Tibial artery (tissue), 4 donors: ENCODE measurements around the gene ARHGEF1.
"Not testable (repeated sequence)": the region's sequence is repeated elsewhere in the genome, so short reads cannot be mapped to it uniquely, and the experiment has no call there.

ENCODE experiments used
- DNase-seq, 2 donors: peaks; one replicate each; pipeline ENCODE4 v3.0.0-alpha.2; 2019
- H3K27ac ChIP-seq, 2 donors: fragments of 200-600 bp; sonication (generic) in 1 of 2; 1 replicate in 1 of 2; 2 replicates in 1 of 2; pipeline ENCODE4 v1.5.1; 2018 to 2019; ENCODE audit warnings: mild to moderate bottlenecking in 1 of 2
- H3K27me3 ChIP-seq, 2 donors: fragments of 200-600 bp; sonication (generic) in 1 of 2; one replicate each; pipeline versions ENCODE4 v1.5.1 to v1.6.0; 2016 to 2019
- H3K36me3 ChIP-seq, 3 donors: fragments of 200-600 bp; sonication (generic) in 2 of 3; one replicate each; pipeline ENCODE4 v1.5.1; 2016 to 2019; ENCODE audit warnings: mild to moderate bottlenecking in 2 of 3
- H3K4me1 ChIP-seq, 4 donors: fragments of 200-600 bp; sonication (generic) in 2 of 4; 1 replicate in 3 of 4; 2 replicates in 1 of 4; pipeline ENCODE4 v1.5.1; 2016 to 2019
- H3K4me3 ChIP-seq, 2 donors: fragments of 200-600 bp; sonication (generic) in 1 of 2; 1 replicate in 1 of 2; 2 replicates in 1 of 2; pipeline ENCODE4 v1.5.1; 2018 to 2019; ENCODE audit warnings: mild to moderate bottlenecking in 2 of 2
- H3K9me3 ChIP-seq, 3 donors: fragments of 200-600 bp; sonication (generic) in 1 of 3; one replicate each; pipeline ENCODE4 v1.5.1; 2016 to 2019
- intact Hi-C: fragments of 100-400 bp; cut with DNase I; formaldehyde crosslinking; loops from one replicate; pipeline ENCODE4 v1.15.0; 2023; ENCODE audit warnings: low total_unique reads
- TF ChIP-seq, protein P1 (sequence below), 2 experiments: fragments of 200-600 bp in 1 of 2; fragments of 450-650 bp in 1 of 2; IDR thresholded peaks; one replicate each; pipeline ENCODE4 v1.5.1; 2017 to 2019; ENCODE audit warnings: antibody characterized with exemption in 2 of 2, mild to moderate bottlenecking in 1 of 2, moderate library complexity in 1 of 2

The ARHGEF1 gene

DNA sequence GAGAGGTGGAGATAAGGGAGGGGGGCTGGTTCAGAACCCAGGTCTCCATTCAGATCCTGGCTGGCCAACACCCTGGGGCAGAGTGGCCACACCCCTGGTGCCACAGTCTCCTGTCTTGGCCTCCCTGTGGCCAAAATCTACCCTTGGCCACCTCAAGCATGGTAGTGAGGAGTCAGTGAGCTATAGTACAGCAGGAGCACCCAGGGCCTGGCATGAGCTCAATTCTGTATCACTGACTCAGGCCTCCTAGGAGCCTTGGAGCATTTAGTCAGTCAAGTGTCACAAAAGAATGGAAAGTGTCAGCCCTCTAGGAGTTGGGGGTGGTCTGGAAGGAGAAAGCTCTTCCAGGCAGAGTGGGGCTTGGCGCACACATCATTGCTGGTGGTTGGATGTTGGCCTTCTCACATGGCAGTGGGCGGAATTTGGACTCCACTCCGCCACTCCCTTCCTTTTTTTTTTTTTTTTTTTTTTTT is 12.5 kb upstream of the ARHGEF1 start:
- peaks cover 0 to 8% (median 0%) of the 10 kb centered on the region in 4 donors for H3K4me1 ChIP-seq
- no peaks in the 10 kb centered on the region for H3K9me3 ChIP-seq
- TF ChIP-seq, protein P1, sequence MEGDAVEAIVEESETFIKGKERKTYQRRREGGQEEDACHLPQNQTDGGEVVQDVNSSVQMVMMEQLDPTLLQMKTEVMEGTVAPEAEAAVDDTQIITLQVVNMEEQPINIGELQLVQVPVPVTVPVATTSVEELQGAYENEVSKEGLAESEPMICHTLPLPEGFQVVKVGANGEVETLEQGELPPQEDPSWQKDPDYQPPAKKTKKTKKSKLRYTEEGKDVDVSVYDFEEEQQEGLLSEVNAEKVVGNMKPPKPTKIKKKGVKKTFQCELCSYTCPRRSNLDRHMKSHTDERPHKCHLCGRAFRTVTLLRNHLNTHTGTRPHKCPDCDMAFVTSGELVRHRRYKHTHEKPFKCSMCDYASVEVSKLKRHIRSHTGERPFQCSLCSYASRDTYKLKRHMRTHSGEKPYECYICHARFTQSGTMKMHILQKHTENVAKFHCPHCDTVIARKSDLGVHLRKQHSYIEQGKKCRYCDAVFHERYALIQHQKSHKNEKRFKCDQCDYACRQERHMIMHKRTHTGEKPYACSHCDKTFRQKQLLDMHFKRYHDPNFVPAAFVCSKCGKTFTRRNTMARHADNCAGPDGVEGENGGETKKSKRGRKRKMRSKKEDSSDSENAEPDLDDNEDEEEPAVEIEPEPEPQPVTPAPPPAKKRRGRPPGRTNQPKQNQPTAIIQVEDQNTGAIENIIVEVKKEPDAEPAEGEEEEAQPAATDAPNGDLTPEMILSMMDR (IDR thresholded peaks at IDR 0.05) = no peak
- no peak overlapping the region for H3K27ac ChIP-seq
- H3K27me3 ChIP-seq = no peaks in the 10 kb centered on the region
- intact Hi-C loops = no loop called here
- H3K36me3 ChIP-seq = peaks cover 37 to 71% (median 54%) of the 10 kb centered on the region in 3 donors
- H3K4me3 ChIP-seq = no peak overlapping the region
- DNase-seq = no peak

DNA sequence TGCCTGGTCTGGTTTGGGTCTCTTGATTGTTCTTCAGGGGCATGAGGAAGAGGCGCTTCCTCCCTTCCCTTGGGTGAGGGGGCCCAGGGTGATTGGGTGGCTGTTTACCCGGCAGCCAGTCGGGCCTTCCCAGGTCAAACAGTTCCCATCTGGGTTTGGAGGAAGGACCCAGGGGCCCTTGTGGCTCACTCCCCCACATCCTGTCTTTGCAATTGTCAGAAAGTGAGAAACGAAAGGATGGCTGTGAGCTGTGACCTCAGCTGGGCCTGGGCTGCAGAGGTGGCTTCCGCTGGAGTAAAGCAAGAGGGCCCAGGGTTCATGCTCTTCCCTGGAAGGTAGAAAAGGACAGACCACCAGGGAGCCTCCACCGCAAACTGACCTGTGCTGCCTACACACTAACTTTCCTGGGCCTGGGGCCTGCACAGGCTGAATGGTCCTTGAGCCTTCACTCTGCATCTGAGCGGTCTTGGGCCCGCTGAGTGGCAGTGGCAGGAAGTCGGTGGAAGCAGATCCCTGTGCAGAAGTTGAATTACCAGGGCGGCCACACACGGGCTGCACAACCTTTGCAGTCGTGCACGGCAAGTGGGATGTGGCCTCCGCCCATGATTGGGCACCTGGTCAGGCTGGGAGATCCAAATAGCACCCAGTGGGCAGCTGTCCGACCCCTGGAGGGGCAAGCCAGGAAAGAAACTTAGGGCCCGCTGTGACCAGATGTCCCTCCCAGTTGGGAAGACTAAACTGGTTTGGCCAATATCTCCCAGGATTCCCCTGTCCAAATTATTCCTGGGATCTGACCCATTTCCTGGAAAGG is 11.2 kb upstream of the ARHGEF1 start:
- no peak overlapping the region for H3K27ac ChIP-seq
- H3K4me1 ChIP-seq = no peaks in the 10 kb centered on the region
- DNase-seq = no peak
- no peak overlapping the region for H3K4me3 ChIP-seq
- H3K9me3 ChIP-seq = no peaks in the 10 kb centered on the region
- H3K36me3 ChIP-seq = peaks cover 34 to 59% (median 46%) of the 10 kb centered on the region in 3 donors
- TF ChIP-seq, protein P1 (IDR thresholded peaks at IDR 0.05) = no peak
- H3K27me3 ChIP-seq = no peaks in the 10 kb centered on the region
- intact Hi-C loops = no loop called here

DNA sequence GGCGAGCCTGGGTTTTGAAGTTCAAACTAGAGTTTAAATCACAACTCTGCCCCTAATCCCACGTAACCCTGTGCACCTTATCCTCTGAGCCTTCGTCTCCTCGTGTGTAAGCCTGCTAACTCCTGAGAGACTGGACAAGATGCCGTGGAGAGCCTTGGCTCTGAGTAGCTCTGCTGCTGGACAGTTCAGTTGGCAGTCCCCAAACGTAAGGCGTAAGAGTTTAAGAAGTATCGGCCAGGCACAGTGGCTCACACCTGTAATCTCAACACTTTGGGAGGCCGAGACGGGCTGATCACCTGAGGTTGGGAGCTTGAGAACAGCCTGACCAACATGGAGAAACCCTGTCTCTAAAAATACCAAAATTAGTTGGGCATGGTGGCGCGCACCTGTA is 10.6 kb upstream of the ARHGEF1 start:
- no peak for DNase-seq
- H3K4me3 ChIP-seq = no peak overlapping the region
- H3K36me3 ChIP-seq = peaks cover 31 to 53% (median 45%) of the 10 kb centered on the region in 3 donors
- no peaks in the 10 kb centered on the region for H3K27me3 ChIP-seq
- intact Hi-C loops = no loop called here
- TF ChIP-seq, protein P1 (IDR thresholded peaks at IDR 0.05) = no peak
- H3K27ac ChIP-seq = no peak overlapping the region
- no peaks in the 10 kb centered on the region for H3K9me3 ChIP-seq
- no peaks in the 10 kb centered on the region for H3K4me1 ChIP-seq

DNA sequence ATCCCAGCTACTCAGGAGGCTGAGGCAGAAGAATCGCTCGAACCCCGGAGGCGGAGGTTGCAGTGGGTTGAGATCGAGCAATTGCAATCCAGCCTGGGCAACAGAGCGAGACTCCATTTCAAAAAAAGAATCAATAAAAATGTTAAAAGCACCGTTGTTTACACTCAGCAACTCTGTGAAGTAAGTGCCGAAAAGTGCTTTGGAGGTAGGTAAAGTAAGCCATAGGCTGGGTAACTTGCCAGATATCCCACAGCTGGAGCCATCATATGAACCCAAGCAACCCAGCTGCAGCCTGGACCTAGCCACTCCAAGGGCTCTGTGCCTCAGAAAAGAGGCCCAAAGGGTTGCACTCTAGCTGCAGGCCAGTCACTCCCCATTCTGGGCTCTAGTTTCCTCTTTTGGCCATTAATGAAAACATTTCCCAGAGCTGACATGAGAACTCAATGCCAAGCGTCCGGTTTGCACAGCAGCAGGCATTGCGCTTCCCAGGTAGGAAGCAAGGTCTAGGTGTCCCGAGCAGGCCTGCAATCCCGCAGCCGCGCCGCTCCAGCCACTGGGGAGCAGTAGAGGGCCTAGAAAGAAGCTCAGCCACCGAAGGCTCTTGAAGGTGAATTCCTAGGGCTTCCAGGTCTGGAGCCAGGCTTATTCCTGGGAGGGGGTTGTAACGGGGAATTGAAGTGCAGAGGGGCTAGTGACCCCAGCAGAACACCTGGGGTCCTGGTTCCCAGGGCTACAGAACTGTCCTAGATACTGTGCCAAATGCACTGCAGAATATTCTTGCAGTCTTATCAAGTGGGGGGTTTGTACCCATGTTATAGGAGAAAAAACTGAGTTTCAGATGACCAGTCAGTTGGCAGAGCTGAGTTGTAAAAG is 10.0 kb upstream of the ARHGEF1 start:
- H3K9me3 ChIP-seq = no peaks in the 10 kb centered on the region
- no peak overlapping the region for H3K4me3 ChIP-seq
- H3K36me3 ChIP-seq = peaks cover 31 to 46% (median 39%) of the 10 kb centered on the region in 3 donors
- intact Hi-C loops = no loop called here
- H3K27me3 ChIP-seq = no peaks in the 10 kb centered on the region
- TF ChIP-seq, protein P1 (IDR thresholded peaks at IDR 0.05) = peak in 1 of 2 experiments; percentile 36
- no peaks in the 10 kb centered on the region for H3K4me1 ChIP-seq
- DNase-seq = no peak
- no peak overlapping the region for H3K27ac ChIP-seq

DNA sequence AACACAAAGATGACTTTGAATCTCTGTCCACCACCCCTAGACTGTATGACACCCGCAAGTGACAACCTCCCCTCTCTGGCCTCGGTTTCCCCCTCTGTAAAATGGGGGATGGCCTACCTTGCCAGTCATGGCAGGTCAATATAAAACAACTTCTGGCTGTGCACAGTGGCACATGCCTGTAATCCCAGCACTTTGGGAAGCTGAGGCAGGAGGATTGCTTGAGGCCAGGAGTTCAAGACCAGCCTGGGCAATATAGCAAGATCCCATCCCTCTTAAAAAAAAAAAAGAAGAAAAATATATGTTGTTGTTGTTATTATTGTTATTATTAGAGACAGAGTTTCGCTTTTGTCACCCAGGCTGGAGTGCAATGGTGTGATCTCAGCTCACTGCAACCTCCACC is 7.0 kb upstream of the ARHGEF1 start:
- H3K4me1 ChIP-seq, H3K9me3 ChIP-seq, H3K27ac ChIP-seq, H3K4me3 ChIP-seq, H3K27me3 ChIP-seq, intact Hi-C loops, DNase-seq: not testable (repeated sequence)
- peaks cover 6 to 17% (median 11%) of the 10 kb centered on the region in 3 donors for H3K36me3 ChIP-seq
